ENCODE measurements around the gene RBM18. TPM values are rescaled to one million over a fixed set of nuclear protein-coding genes. Genes with fewer than 3 reads are reported as not detected.

RBM18 gene
- total RNA-seq, 1 donor from 2014 or later = 29.1 TPM

DNA sequence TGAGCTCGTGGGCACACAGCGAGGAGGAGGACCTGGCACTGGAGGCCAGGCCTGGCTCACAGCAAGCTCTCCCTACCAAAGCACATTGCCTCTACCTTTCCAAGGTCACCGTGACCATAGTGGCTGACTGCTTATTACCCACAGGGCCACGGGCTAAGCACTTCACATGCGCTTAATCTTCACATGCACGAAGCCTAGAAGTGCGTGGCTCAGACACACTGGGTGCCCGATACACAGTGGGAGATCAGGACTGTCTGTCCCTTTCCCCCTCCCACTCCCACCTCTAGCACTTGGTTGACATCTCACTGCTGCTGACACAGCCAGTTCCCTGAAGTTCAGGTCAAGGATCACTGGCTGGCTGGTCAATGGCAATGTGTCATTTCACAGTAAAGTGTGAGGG is 59.5 kb downstream of the RBM18 start:
- no peak overlapping the region for H2AFZ ChIP-seq (ENCODE audit: low read depth, low read length)
- H3K4me1 ChIP-seq (ENCODE audit: insufficient read depth, low read length) = peaks cover 12% of the 10 kb centered on the region
- H3K27ac Mint-ChIP-seq (ENCODE audit: unreplicated experiment) = no peak overlapping the region
- no peak overlapping the region for H3K4me2 ChIP-seq (ENCODE audit: low read length)
- H3K9me3 ChIP-seq (ENCODE audit: insufficient read depth, low read depth, low read length) = no peaks in the 10 kb centered on the region
- H3K27me3 ChIP-seq (ENCODE audit: insufficient read depth, low read length) = peaks cover 4% of the 10 kb centered on the region
- H4K20me1 ChIP-seq (ENCODE audit: insufficient read depth, low read length) = no peaks in the 10 kb centered on the region
- H3K36me3 ChIP-seq (ENCODE audit: insufficient read depth, low read length) = no peaks in the 10 kb centered on the region
- no peak overlapping the region for H3K4me3 ChIP-seq (ENCODE audit: insufficient read depth, low read depth, low read length)
- no peak for DNase-seq (ENCODE audit: low read depth)
- no peak for TF ChIP-seq EZH2 (IDR thresholded peaks at IDR 0.05; ENCODE audit: insufficient read depth, low read length)
- TF ChIP-seq, protein P1, sequence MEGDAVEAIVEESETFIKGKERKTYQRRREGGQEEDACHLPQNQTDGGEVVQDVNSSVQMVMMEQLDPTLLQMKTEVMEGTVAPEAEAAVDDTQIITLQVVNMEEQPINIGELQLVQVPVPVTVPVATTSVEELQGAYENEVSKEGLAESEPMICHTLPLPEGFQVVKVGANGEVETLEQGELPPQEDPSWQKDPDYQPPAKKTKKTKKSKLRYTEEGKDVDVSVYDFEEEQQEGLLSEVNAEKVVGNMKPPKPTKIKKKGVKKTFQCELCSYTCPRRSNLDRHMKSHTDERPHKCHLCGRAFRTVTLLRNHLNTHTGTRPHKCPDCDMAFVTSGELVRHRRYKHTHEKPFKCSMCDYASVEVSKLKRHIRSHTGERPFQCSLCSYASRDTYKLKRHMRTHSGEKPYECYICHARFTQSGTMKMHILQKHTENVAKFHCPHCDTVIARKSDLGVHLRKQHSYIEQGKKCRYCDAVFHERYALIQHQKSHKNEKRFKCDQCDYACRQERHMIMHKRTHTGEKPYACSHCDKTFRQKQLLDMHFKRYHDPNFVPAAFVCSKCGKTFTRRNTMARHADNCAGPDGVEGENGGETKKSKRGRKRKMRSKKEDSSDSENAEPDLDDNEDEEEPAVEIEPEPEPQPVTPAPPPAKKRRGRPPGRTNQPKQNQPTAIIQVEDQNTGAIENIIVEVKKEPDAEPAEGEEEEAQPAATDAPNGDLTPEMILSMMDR (IDR thresholded peaks at IDR 0.05; ENCODE audit: insufficient read depth, low read depth, low read length) = no peak
- no peak for FAIRE-seq
- no peak overlapping the region for H3K9ac ChIP-seq (ENCODE audit: low read length)
- no peak overlapping the region for H3K27ac ChIP-seq (ENCODE audit: low read depth, low read length)
- H3K79me2 ChIP-seq (ENCODE audit: insufficient read depth, low read length) = no peaks in the 10 kb centered on the region
- no peak overlapping the region for H3K4me3 Mint-ChIP-seq (ENCODE audit: unreplicated experiment)
- H3K4me1 Mint-ChIP-seq (ENCODE audit: low read depth, unreplicated experiment) = peaks cover 27% of the 10 kb centered on the region
- H3K27me3 Mint-ChIP-seq (ENCODE audit: low read depth, unreplicated experiment) = peaks cover 36% of the 10 kb centered on the region
- peaks cover under 1% of the 10 kb centered on the region for H3K36me3 Mint-ChIP-seq (ENCODE audit: low read depth, unreplicated experiment)
- H3K9me3 Mint-ChIP-seq (ENCODE audit: unreplicated experiment) = no peaks in the 10 kb centered on the region

DNA sequence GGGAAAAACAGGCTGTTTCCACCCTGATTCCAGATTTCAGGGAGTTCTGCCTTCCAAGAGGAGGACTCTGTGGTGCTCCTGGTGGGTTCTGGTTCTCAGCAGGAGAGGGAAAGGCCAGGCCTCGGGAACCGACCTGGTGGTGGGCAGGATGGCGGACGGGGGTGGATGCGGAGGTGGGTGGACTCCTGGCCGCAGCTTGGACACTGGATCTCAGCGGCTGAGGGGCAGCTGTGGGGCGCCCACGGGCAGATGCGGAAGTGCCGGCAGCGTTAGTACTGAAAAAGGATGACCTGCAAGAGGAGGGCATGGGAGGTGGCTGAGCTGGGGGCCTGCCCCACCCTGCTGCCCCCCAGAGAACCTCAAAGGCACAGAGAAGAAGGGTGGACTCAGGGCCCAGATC is 60.1 kb downstream of the RBM18 start:
- Histone ChIP-seq H3K27me3 (ENCODE audit: insufficient read depth, low read length) (peaks cover 2% of the 10 kb centered on the region), H3K4me2 (ENCODE audit: low read length) (no peak overlapping the region), H3K9ac (ENCODE audit: low read length) (no peak overlapping the region), H4K20me1 (ENCODE audit: insufficient read depth, low read length) (no peaks in the 10 kb centered on the region), H3K79me2 (ENCODE audit: insufficient read depth, low read length) (no peaks in the 10 kb centered on the region), H3K36me3 (ENCODE audit: insufficient read depth, low read length) (no peaks in the 10 kb centered on the region), H3K9me3 (ENCODE audit: insufficient read depth, low read depth, low read length) (no peaks in the 10 kb centered on the region), H3K4me3 (ENCODE audit: insufficient read depth, low read depth, low read length) (no peak overlapping the region), H3K27ac (ENCODE audit: low read depth, low read length) (no peak overlapping the region), H2AFZ (ENCODE audit: low read depth, low read length) (no peak overlapping the region), H3K4me1 (ENCODE audit: insufficient read depth, low read length) (peaks cover 12% of the 10 kb centered on the region)
- Mint-ChIP-seq H3K9me3 (ENCODE audit: unreplicated experiment) (no peaks in the 10 kb centered on the region), H3K27ac (ENCODE audit: unreplicated experiment) (no peak overlapping the region), H3K36me3 (ENCODE audit: low read depth, unreplicated experiment) (no peaks in the 10 kb centered on the region), H3K4me1 (ENCODE audit: low read depth, unreplicated experiment) (peaks cover 27% of the 10 kb centered on the region), H3K27me3 (ENCODE audit: low read depth, unreplicated experiment) (peaks cover 36% of the 10 kb centered on the region), H3K4me3 (ENCODE audit: unreplicated experiment) (no peak overlapping the region)
- TF ChIP-seq EZH2 (IDR thresholded peaks at IDR 0.05; ENCODE audit: insufficient read depth, low read length) = no peak
- TF ChIP-seq, protein P1 (IDR thresholded peaks at IDR 0.05; ENCODE audit: insufficient read depth, low read depth, low read length) = no peak
- DNase-seq (ENCODE audit: low read depth) (no peak), FAIRE-seq (no peak)

DNA sequence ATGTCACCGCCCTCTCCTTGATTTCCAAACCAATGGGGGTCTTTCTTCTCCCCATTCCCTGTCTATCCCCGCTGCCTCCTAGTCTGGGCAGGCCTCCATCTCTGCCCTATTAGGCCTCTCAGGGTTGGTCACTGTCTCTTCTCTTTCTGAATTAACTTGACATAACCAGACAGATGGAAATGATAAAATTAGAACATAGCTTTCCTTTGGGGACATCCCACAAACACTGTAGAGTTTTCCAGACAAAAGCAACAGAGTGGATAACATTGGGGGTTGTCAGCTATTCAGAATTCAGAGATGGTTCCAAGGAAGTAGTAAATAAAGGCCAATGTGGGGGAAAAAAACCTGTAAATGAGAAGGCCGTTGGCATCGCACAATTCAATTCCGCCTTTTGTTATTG is 60.6 kb downstream of the RBM18 start:
- no peak for DNase-seq (ENCODE audit: low read depth)
- H3K27ac Mint-ChIP-seq (ENCODE audit: unreplicated experiment) = peak overlapping the region; percentile 8
- FAIRE-seq = no peak

More for the DNA sequence above, 60.6 kb downstream of the RBM18 start:
- peaks cover 27% of the 10 kb centered on the region for H3K4me1 Mint-ChIP-seq (ENCODE audit: low read depth, unreplicated experiment)
- Histone ChIP-seq H3K4me1 (ENCODE audit: insufficient read depth, low read length) (peaks cover 12% of the 10 kb centered on the region), H3K27ac (ENCODE audit: low read depth, low read length) (no peak overlapping the region), H4K20me1 (ENCODE audit: insufficient read depth, low read length) (no peaks in the 10 kb centered on the region), H2AFZ (ENCODE audit: low read depth, low read length) (no peak overlapping the region), H3K36me3 (ENCODE audit: insufficient read depth, low read length) (no peaks in the 10 kb centered on the region), H3K4me3 (ENCODE audit: insufficient read depth, low read depth, low read length) (no peak overlapping the region), H3K79me2 (ENCODE audit: insufficient read depth, low read length) (no peaks in the 10 kb centered on the region), H3K4me2 (ENCODE audit: low read length) (no peak overlapping the region), H3K9ac (ENCODE audit: low read length) (no peak overlapping the region), H3K27me3 (ENCODE audit: insufficient read depth, low read length) (peaks cover 2% of the 10 kb centered on the region), H3K9me3 (ENCODE audit: insufficient read depth, low read depth, low read length) (no peaks in the 10 kb centered on the region)
- H3K4me3 Mint-ChIP-seq (ENCODE audit: unreplicated experiment) = no peak overlapping the region
- TF ChIP-seq, protein P1 (IDR thresholded peaks at IDR 0.05; ENCODE audit: insufficient read depth, low read depth, low read length) = no peak
- TF ChIP-seq EZH2 (IDR thresholded peaks at IDR 0.05; ENCODE audit: insufficient read depth, low read length) = no peak
- H3K9me3 Mint-ChIP-seq (ENCODE audit: unreplicated experiment) = no peaks in the 10 kb centered on the region
- H3K27me3 Mint-ChIP-seq (ENCODE audit: low read depth, unreplicated experiment) = peaks cover 38% of the 10 kb centered on the region
- H3K36me3 Mint-ChIP-seq (ENCODE audit: low read depth, unreplicated experiment) = no peaks in the 10 kb centered on the region
